SK-N-SH (cell line): ENCODE results near the gene KMT2C. TPM values are rescaled to one million over a fixed set of nuclear protein-coding genes. Genes with fewer than 3 reads are reported as not detected.

Source experiments
- EP300 ChIP-seq, 2 experiments: IDR thresholded peaks; 2 replicates each; pipeline versions ENCODE4 v1.4.0 to v1.6.1; 2012; ENCODE audit warnings: borderline replicate concordance in 1 of 2, low read depth in 1 of 2, low read length in 1 of 2
- EZH2phosphoT487 ChIP-seq: fragments of 200-600 bp; sonication (generic); IDR thresholded peaks from 2 replicates; pipeline ENCODE4 v1.6.1; 2017; ENCODE audit warnings: low read depth, mixed run types, mild to moderate bottlenecking, antibody characterized with exemption, moderate library complexity, borderline replicate concordance
- FOSL2 ChIP-seq: IDR thresholded peaks from 2 replicates; pipeline ENCODE4 v1.4.0; 2012; ENCODE audit warnings: low read depth, mild to moderate bottlenecking, moderate library complexity, borderline replicate concordance
- GABPA ChIP-seq: IDR thresholded peaks from 2 replicates; pipeline ENCODE4 v1.4.0; 2012; ENCODE audit warnings: low read depth, mild to moderate bottlenecking
- GATA2 ChIP-seq: sonication (generic); formaldehyde crosslinking; IDR thresholded peaks from 2 replicates; pipeline ENCODE4 v1.5.0; 2020; ENCODE audit warnings: mild to moderate bottlenecking, missing genetic modification reagents
- NFIC ChIP-seq: IDR thresholded peaks from 2 replicates; pipeline ENCODE4 v1.4.0; 2012; ENCODE audit warnings: borderline replicate concordance
- POLR2AphosphoS5 ChIP-seq: IDR thresholded peaks from 2 replicates; pipeline ENCODE4 v1.6.1; 2012; ENCODE audit warnings: low read depth, low read length
- RCOR1 ChIP-seq: fragments of 150-350 bp; IDR thresholded peaks from 2 replicates; pipeline ENCODE4 v1.6.1; 2017; ENCODE audit warnings: antibody characterized with exemption, low read length
- RFX5 ChIP-seq: IDR thresholded peaks from 2 replicates; pipeline ENCODE4 v1.6.1; 2012; ENCODE audit warnings: mild to moderate bottlenecking, improper control_type of control experiment, low read length
- USF2 ChIP-seq: fragments of 150-350 bp; IDR thresholded peaks from 2 replicates; pipeline ENCODE4 v1.6.1; 2017; ENCODE audit warnings: antibody characterized with exemption, low read length, low read depth, borderline replicate concordance
- ZBTB33 ChIP-seq: IDR thresholded peaks from 2 replicates; pipeline ENCODE4 v1.4.0; 2012; ENCODE audit warnings: low read depth, borderline replicate concordance
- polyA plus RNA-seq, 3 experiments: library from polyadenylated mRNA; depleted of rRNA; stranded (reverse); fragments of >200 nt; gene quantifications; 2 replicates each; pipeline ENCODE4 v1.2.3, GENCODE V29; 2012
- TF ChIP-seq, protein P1 (sequence below): IDR thresholded peaks from 2 replicates; pipeline ENCODE4 v1.4.0; 2012; ENCODE audit warnings: low read depth
- TF ChIP-seq, protein P2 (sequence below): IDR thresholded peaks from 2 replicates; pipeline ENCODE4 v1.6.1; 2012; ENCODE audit warnings: mild to moderate bottlenecking, low read depth, low read length, moderate library complexity

Gene KMT2C
- polyA plus RNA-seq, 1 of the 3 experiments (the other 2 are of a cell fraction) = 8.0 TPM

DNA sequence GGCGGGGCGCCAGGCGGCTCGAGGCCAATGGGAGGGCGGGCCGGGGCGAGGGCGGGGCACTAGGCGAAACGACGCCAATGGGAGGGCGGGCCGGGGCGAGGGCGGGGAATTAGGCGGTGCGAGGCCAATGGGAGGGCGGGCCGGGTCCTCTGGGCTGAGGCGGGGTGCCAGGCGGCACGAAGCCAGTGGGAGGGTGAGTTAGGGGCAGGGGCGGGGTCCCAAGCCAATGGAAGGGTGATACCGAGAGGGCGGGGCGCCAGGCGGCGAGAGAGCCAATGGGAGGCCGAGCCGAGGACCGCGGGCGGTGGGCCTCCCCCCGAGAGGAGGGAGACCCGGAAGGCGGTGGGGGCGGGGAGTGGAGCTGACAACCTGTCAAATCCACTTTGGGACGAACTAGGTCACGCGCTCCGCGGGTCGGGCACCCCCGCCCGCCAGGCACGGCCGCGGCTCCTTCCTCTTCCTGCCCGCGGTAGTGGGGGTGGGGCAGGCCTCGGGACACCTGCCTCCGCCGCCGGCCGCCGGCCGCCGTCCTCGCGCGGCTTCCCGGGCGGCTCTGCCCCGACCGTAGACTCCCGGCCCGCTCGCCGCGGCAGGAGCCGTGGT is 28.0 kb upstream of the KMT2C start (continued):
- TF ChIP-seq ZBTB33 (no peak), RCOR1 (no peak), NFIC (peak; percentile 80), FOSL2 (no peak), EZH2phosphoT487 (no peak), RFX5 (peak; percentile 76), POLR2AphosphoS5 (peak; percentile 10), EP300 (IDR thresholded peaks at IDR 0.05; ENCODE audit: borderline replicate concordance in 1 of 2, low read depth in 1 of 2, low read length in 1 of 2) (peak; percentile 49 to 73; a peak in 2 of 4 replicates), USF2 (no peak; the same call in 1 of the 2 replicates), GABPA (peak; percentile 70), GATA2 (CRISPR knock-in tag) (no peak)
- TF ChIP-seq, protein P1, sequence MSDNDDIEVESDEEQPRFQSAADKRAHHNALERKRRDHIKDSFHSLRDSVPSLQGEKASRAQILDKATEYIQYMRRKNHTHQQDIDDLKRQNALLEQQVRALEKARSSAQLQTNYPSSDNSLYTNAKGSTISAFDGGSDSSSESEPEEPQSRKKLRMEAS = peak; percentile 52; the same call in 1 of the 2 replicates
- TF ChIP-seq, protein P2, sequence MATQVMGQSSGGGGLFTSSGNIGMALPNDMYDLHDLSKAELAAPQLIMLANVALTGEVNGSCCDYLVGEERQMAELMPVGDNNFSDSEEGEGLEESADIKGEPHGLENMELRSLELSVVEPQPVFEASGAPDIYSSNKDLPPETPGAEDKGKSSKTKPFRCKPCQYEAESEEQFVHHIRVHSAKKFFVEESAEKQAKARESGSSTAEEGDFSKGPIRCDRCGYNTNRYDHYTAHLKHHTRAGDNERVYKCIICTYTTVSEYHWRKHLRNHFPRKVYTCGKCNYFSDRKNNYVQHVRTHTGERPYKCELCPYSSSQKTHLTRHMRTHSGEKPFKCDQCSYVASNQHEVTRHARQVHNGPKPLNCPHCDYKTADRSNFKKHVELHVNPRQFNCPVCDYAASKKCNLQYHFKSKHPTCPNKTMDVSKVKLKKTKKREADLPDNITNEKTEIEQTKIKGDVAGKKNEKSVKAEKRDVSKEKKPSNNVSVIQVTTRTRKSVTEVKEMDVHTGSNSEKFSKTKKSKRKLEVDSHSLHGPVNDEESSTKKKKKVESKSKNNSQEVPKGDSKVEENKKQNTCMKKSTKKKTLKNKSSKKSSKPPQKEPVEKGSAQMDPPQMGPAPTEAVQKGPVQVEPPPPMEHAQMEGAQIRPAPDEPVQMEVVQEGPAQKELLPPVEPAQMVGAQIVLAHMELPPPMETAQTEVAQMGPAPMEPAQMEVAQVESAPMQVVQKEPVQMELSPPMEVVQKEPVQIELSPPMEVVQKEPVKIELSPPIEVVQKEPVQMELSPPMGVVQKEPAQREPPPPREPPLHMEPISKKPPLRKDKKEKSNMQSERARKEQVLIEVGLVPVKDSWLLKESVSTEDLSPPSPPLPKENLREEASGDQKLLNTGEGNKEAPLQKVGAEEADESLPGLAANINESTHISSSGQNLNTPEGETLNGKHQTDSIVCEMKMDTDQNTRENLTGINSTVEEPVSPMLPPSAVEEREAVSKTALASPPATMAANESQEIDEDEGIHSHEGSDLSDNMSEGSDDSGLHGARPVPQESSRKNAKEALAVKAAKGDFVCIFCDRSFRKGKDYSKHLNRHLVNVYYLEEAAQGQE = no peak; the same call in 1 of the 2 replicates
